Keratinocyte (primary cell): ENCODE measurements around the gene NEK2.

Experiments used
- CTCF ChIP-seq, 3 experiments: IDR thresholded peaks in 1 of 3; conservative IDR thresholded peaks in 1 of 3; optimal IDR thresholded peaks in 1 of 3; 2 replicates in 2 of 3; 3 replicates in 1 of 3; pipeline versions ENCODE3 to v1.5.1; 2011; ENCODE audit warnings: low read length in 3 of 3, mild to moderate bottlenecking in 3 of 3, moderate library complexity in 2 of 3, control low read depth in 1 of 3, inconsistent platforms in 1 of 3; ENCODE audit not compliant: insufficient read depth in 2 of 3; ENCODE audit errors: extremely low read depth in 1 of 3
- EZH2 ChIP-seq: IDR thresholded peaks from one replicate; pipeline ENCODE4 v1.6.1; 2012; ENCODE audit warnings: inconsistent platforms, mild to moderate bottlenecking, low read length, moderate library complexity

GRCh38 chr1:211701733-211702132, 26.3 kb upstream of the NEK2 start:
- TF ChIP-seq CTCF (optimal IDR thresholded peaks at IDR 0.05 in 1 of 3, IDR thresholded peaks at IDR 0.05 in 1 of 3, conservative IDR thresholded peaks at IDR 0.05 in 1 of 3; ENCODE audit: extremely low read depth in 1 of 3, insufficient read depth in 2 of 3, low read length in 3 of 3) (no peak), EZH2 (no peak)
